ENCODE results near the gene PHACTR3.

The PHACTR3 gene

DNA sequence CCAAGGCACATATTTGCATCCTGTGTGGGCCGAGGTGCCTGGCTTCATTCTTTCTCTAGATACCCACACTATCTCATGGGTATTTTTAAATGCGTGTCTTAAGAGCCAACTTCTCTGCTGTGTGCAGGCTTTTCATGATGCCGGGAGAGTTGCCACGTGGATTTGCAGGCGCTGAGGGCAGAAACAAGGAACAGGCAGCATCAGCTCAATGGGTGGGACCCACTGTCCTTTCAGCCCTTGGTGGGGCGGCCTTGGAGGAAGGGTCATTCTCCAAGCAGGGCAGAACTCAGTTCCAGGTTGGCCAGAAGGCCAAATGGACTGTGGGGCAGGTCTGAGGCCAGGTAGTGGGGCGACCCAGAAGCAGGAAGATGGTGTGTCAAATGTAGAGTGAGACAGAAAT, 84.7 kb downstream of the PHACTR3 start:
- Histone ChIP-seq H3K79me1 (ENCODE audit: low read length) (no peaks in the 10 kb centered on the region), H2BK120ac (ENCODE audit: insufficient read depth, low read length, poor library complexity) (no peak overlapping the region), H4K12ac (ENCODE audit: low read depth, low read length) (no peak overlapping the region), H4K8ac (ENCODE audit: low read depth, low read length) (no peak overlapping the region), H3K4me1 (ENCODE audit: control insufficient read depth in 1 of 2, insufficient read depth in 2 of 2, low read length in 2 of 2) (no peaks in the 10 kb centered on the region), H3K9me3 (ENCODE audit: insufficient read depth, low read depth, low read length) (peaks cover 52% of the 10 kb centered on the region), H3K4me3 (ENCODE audit: low read depth, low read length) (no peak overlapping the region), H3K79me2 (ENCODE audit: control insufficient read depth, insufficient read depth, low read length, poor library complexity) (no peaks in the 10 kb centered on the region), H3K4me2 (ENCODE audit: low read length) (no peak overlapping the region), H3K27me3 (ENCODE audit: insufficient read depth, low read length) (no peaks in the 10 kb centered on the region), H4K91ac (ENCODE audit: low read depth, low read length) (no peak overlapping the region), H3K27ac (ENCODE audit: low read depth, low read length) (no peak overlapping the region), H2BK12ac (ENCODE audit: low read length) (no peak overlapping the region), H2BK5ac (ENCODE audit: low read depth, low read length, poor library complexity) (no peak overlapping the region), H3K9ac (ENCODE audit: low read length) (no peak overlapping the region), H3K18ac (ENCODE audit: low read length) (no peak overlapping the region), H3K23ac (ENCODE audit: low read length) (no peak overlapping the region), H2AFZ (ENCODE audit: insufficient read depth, low read length, poor library complexity) (no peak overlapping the region), H3K36me3 (ENCODE audit: control insufficient read depth in 1 of 2, insufficient read depth in 2 of 2, low read length in 2 of 2) (no peaks in the 10 kb centered on the region), H3K4ac (ENCODE audit: low read depth, low read length) (no peak overlapping the region), H2AK5ac (ENCODE audit: low read length) (no peak overlapping the region), H3K14ac (ENCODE audit: low read length) (no peak overlapping the region)
- no peak for DNase-seq
- no CpG with 5 or more reads among the region's 7 CpGs for WGBS (ENCODE audit: extremely low coverage, insufficient coverage, insufficient read length)

- no peak overlapping the region for H2BK5ac ChIP-seq (ENCODE audit: low read depth, low read length, poor library complexity)
- H4K12ac ChIP-seq (ENCODE audit: low read depth, low read length): no peak overlapping the region
- no peak overlapping the region for H2AFZ ChIP-seq (ENCODE audit: insufficient read depth, low read length, poor library complexity)
- no peaks in the 10 kb centered on the region for H3K79me1 ChIP-seq (ENCODE audit: low read length)
- H3K27ac ChIP-seq (ENCODE audit: low read depth, low read length): no peak overlapping the region
- H3K79me2 ChIP-seq (ENCODE audit: control insufficient read depth, insufficient read depth, low read length, poor library complexity): no peaks in the 10 kb centered on the region
- WGBS (ENCODE audit: extremely low coverage, insufficient coverage, insufficient read length): no CpG with 5 or more reads among the region's 4 CpGs
- H3K14ac ChIP-seq (ENCODE audit: low read length): no peak overlapping the region
- DNase-seq: no peak
- no peak overlapping the region for H3K18ac ChIP-seq (ENCODE audit: low read length)
- peaks cover 47% of the 10 kb centered on the region for H3K9me3 ChIP-seq (ENCODE audit: insufficient read depth, low read depth, low read length)
- no peak overlapping the region for H4K8ac ChIP-seq (ENCODE audit: low read depth, low read length)
- H3K4me2 ChIP-seq (ENCODE audit: low read length): no peak overlapping the region
- no peaks in the 10 kb centered on the region for H3K36me3 ChIP-seq (ENCODE audit: control insufficient read depth in 1 of 2, insufficient read depth in 2 of 2, low read length in 2 of 2)
- no peak overlapping the region for H4K91ac ChIP-seq (ENCODE audit: low read depth, low read length)
- H2AK5ac ChIP-seq (ENCODE audit: low read length): no peak overlapping the region
- H3K23ac ChIP-seq (ENCODE audit: low read length): no peak overlapping the region
- H3K4ac ChIP-seq (ENCODE audit: low read depth, low read length): no peak overlapping the region
- no peak overlapping the region for H2BK12ac ChIP-seq (ENCODE audit: low read length)
- no peak overlapping the region for H3K4me3 ChIP-seq (ENCODE audit: low read depth, low read length)
- H2BK120ac ChIP-seq (ENCODE audit: insufficient read depth, low read length, poor library complexity): no peak overlapping the region
- no peaks in the 10 kb centered on the region for H3K27me3 ChIP-seq (ENCODE audit: insufficient read depth, low read length)
- H3K4me1 ChIP-seq (ENCODE audit: control insufficient read depth in 1 of 2, insufficient read depth in 2 of 2, low read length in 2 of 2): no peaks in the 10 kb centered on the region
- no peak overlapping the region for H3K9ac ChIP-seq (ENCODE audit: low read length)
These were observed 85.8 kb downstream of the PHACTR3 start for GRCh38 chr20:59690101-59690500.

DNA sequence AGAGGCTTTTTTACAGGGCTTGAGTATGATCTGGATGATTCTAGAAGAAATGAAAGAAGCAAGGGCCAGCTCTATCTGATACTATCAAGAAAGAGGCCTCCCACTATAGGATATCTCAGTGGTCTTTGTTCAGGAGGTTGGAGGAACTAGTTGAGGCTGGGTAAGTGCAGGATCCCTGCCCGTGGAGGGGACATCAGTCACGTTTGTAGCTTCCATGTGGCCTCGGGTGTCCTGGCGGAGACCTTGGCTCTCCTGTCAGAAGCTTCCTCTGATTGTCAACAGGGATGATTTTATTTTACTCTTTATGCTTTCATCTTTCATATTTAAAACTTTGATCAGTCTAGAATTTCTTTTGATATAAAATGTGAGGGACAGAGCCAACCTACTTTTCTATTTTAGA, 86.6 kb downstream of the PHACTR3 start:
- no peaks in the 10 kb centered on the region for H3K79me2 ChIP-seq (ENCODE audit: control insufficient read depth, insufficient read depth, low read length, poor library complexity)
- H3K4me2 ChIP-seq (ENCODE audit: low read length): no peak overlapping the region
- no CpG with 5 or more reads among the region's 4 CpGs for WGBS (ENCODE audit: extremely low coverage, insufficient coverage, insufficient read length)
- no peak overlapping the region for H2BK12ac ChIP-seq (ENCODE audit: low read length)
- H2AK5ac ChIP-seq (ENCODE audit: low read length): no peak overlapping the region
- H3K27me3 ChIP-seq (ENCODE audit: insufficient read depth, low read length): no peaks in the 10 kb centered on the region
- no peak overlapping the region for H3K27ac ChIP-seq (ENCODE audit: low read depth, low read length)
- no peak overlapping the region for H4K8ac ChIP-seq (ENCODE audit: low read depth, low read length)
- no peak overlapping the region for H4K12ac ChIP-seq (ENCODE audit: low read depth, low read length)
- no peak overlapping the region for H3K14ac ChIP-seq (ENCODE audit: low read length)
- no peak overlapping the region for H3K4ac ChIP-seq (ENCODE audit: low read depth, low read length)
- no peak overlapping the region for H2AFZ ChIP-seq (ENCODE audit: insufficient read depth, low read length, poor library complexity)
- H2BK120ac ChIP-seq (ENCODE audit: insufficient read depth, low read length, poor library complexity): no peak overlapping the region
- H2BK5ac ChIP-seq (ENCODE audit: low read depth, low read length, poor library complexity): no peak overlapping the region
- H3K18ac ChIP-seq (ENCODE audit: low read length): no peak overlapping the region
- no peak overlapping the region for H4K91ac ChIP-seq (ENCODE audit: low read depth, low read length)
- peaks cover 40% of the 10 kb centered on the region for H3K9me3 ChIP-seq (ENCODE audit: insufficient read depth, low read depth, low read length)
- H3K79me1 ChIP-seq (ENCODE audit: low read length): no peaks in the 10 kb centered on the region
- no peak for DNase-seq
- no peaks in the 10 kb centered on the region for H3K36me3 ChIP-seq (ENCODE audit: control insufficient read depth in 1 of 2, insufficient read depth in 2 of 2, low read length in 2 of 2)
- no peak overlapping the region for H3K4me3 ChIP-seq (ENCODE audit: low read depth, low read length)
- no peaks in the 10 kb centered on the region for H3K4me1 ChIP-seq (ENCODE audit: control insufficient read depth in 1 of 2, insufficient read depth in 2 of 2, low read length in 2 of 2)
- no peak overlapping the region for H3K23ac ChIP-seq (ENCODE audit: low read length)
- H3K9ac ChIP-seq (ENCODE audit: low read length): no peak overlapping the region

GRCh38 chr20:59692139-59692538, 87.8 kb downstream of the PHACTR3 start:
- Histone ChIP-seq H3K79me2 (ENCODE audit: control insufficient read depth, insufficient read depth, low read length, poor library complexity) (no peaks in the 10 kb centered on the region), H3K18ac (ENCODE audit: low read length) (no peak overlapping the region), H2AFZ (ENCODE audit: insufficient read depth, low read length, poor library complexity) (no peak overlapping the region), H2BK5ac (ENCODE audit: low read depth, low read length, poor library complexity) (no peak overlapping the region), H3K27me3 (ENCODE audit: insufficient read depth, low read length) (no peaks in the 10 kb centered on the region), H3K9me3 (ENCODE audit: insufficient read depth, low read depth, low read length) (peaks cover 40% of the 10 kb centered on the region), H4K8ac (ENCODE audit: low read depth, low read length) (no peak overlapping the region), H2BK120ac (ENCODE audit: insufficient read depth, low read length, poor library complexity) (no peak overlapping the region), H3K23ac (ENCODE audit: low read length) (no peak overlapping the region), H3K9ac (ENCODE audit: low read length) (no peak overlapping the region), H4K91ac (ENCODE audit: low read depth, low read length) (no peak overlapping the region), H3K4me1 (ENCODE audit: control insufficient read depth in 1 of 2, insufficient read depth in 2 of 2, low read length in 2 of 2) (no peaks in the 10 kb centered on the region), H3K27ac (ENCODE audit: low read depth, low read length) (no peak overlapping the region), H2AK5ac (ENCODE audit: low read length) (no peak overlapping the region), H3K79me1 (ENCODE audit: low read length) (no peaks in the 10 kb centered on the region), H3K36me3 (ENCODE audit: control insufficient read depth in 1 of 2, insufficient read depth in 2 of 2, low read length in 2 of 2) (no peaks in the 10 kb centered on the region), H2BK12ac (ENCODE audit: low read length) (no peak overlapping the region), H3K4ac (ENCODE audit: low read depth, low read length) (no peak overlapping the region), H3K14ac (ENCODE audit: low read length) (no peak overlapping the region), H3K4me3 (ENCODE audit: low read depth, low read length) (no peak overlapping the region), H4K12ac (ENCODE audit: low read depth, low read length) (no peak overlapping the region), H3K4me2 (ENCODE audit: low read length) (no peak overlapping the region)
- WGBS (ENCODE audit: extremely low coverage, insufficient coverage, insufficient read length): no CpG with 5 or more reads among the region's 3 CpGs
- no peak for DNase-seq
